Measurements from ENCODE around the gene CDC42BPB.

GRCh38 chr14:102893452-102893851, 163.9 kb downstream of the CDC42BPB start:
- no peak for TF ChIP-seq CTCF (IDR thresholded peaks at IDR 0.05; ENCODE audit: insufficient read depth, low read depth, low read length)
- TF ChIP-seq EZH2 (IDR thresholded peaks at IDR 0.05; ENCODE audit: insufficient read depth, low read length) = no peak
